GM23338 (cell line): ENCODE data around the gene XYLT1.

Experiments used
- CTCF ChIP-seq, 2 experiments: fragments of 200-600 bp in 1 of 2; sonication (generic) in 1 of 2; conservative IDR thresholded peaks; 2 replicates each; pipeline versions ENCODE4 v1.5.1 to v1.6.1; 2016 to 2017; ENCODE audit warnings: antibody characterized with exemption in 2 of 2, low read depth in 2 of 2, mild to moderate bottlenecking in 2 of 2, moderate library complexity in 1 of 2
- EZH2phosphoT487 ChIP-seq: fragments of 200-600 bp; sonication (generic); IDR thresholded peaks from one replicate; pipeline ENCODE4 v1.8.1; 2018; ENCODE audit warnings: antibody characterized with exemption; ENCODE audit not compliant: unreplicated experiment
- POLR2AphosphoS5 ChIP-seq: IDR thresholded peaks from 2 replicates; pipeline ENCODE4 v1.6.1; 2016; ENCODE audit warnings: antibody characterized with exemption, low read depth

GRCh38 chr16:17481736-17482135 is 11.0 kb upstream of the XYLT1 start:
- TF ChIP-seq CTCF (conservative IDR thresholded peaks at IDR 0.05; ENCODE audit: low read depth in 2 of 2) (no peak), EZH2phosphoT487 (no peak), POLR2AphosphoS5 (no peak)
